KOPT-K1 (cell line): ENCODE data around the gene ENPP6.

ENCODE experiments used
- H3K27ac ChIP-seq: fragments of 200-600 bp; sonication (generic); 2 replicates; pipeline ENCODE4 v1.5.1; 2016; ENCODE audit warnings: antibody characterized with exemption, mild to moderate bottlenecking, low read depth, low read length; ENCODE audit not compliant: poor library complexity, severe bottlenecking
- H3K36me3 ChIP-seq: fragments of 200-600 bp; sonication (generic); 2 replicates; pipeline ENCODE4 v1.5.1; 2017; ENCODE audit warnings: antibody characterized with exemption, mild to moderate bottlenecking, low read length, moderate library complexity; ENCODE audit not compliant: insufficient read depth
- H3K9me3 ChIP-seq: fragments of 200-600 bp; sonication (generic); 2 replicates; pipeline ENCODE4 v1.5.1; 2017; ENCODE audit warnings: antibody characterized with exemption, low read length, mild to moderate bottlenecking; ENCODE audit not compliant: insufficient read depth, poor library complexity, severe bottlenecking

The ENPP6 gene

GRCh38 chr4:184250795-184251669 is 33.4 kb upstream of the ENPP6 start:
- Histone ChIP-seq H3K9me3 (no peaks in the 10 kb centered on the region), H3K36me3 (no peaks in the 10 kb centered on the region), H3K27ac (no peak overlapping the region)

- no peak overlapping the region for H3K27ac ChIP-seq
- no peaks in the 10 kb centered on the region for H3K9me3 ChIP-seq
- H3K36me3 ChIP-seq = no peaks in the 10 kb centered on the region
These were observed 30.5 kb upstream of the ENPP6 start for GRCh38 chr4:184248216-184248615.

GRCh38 chr4:184247421-184247820 is 29.7 kb upstream of the ENPP6 start:
- no peaks in the 10 kb centered on the region for H3K9me3 ChIP-seq
- H3K36me3 ChIP-seq = no peaks in the 10 kb centered on the region
- no peak overlapping the region for H3K27ac ChIP-seq

- H3K9me3 ChIP-seq = no peaks in the 10 kb centered on the region
- H3K36me3 ChIP-seq = no peaks in the 10 kb centered on the region
- H3K27ac ChIP-seq = no peak overlapping the region
These were observed 28.8 kb upstream of the ENPP6 start for GRCh38 chr4:184246426-184246825.

- H3K36me3 ChIP-seq = no peaks in the 10 kb centered on the region
- H3K9me3 ChIP-seq = no peaks in the 10 kb centered on the region
- no peak overlapping the region for H3K27ac ChIP-seq
These were observed 20.5 kb upstream of the ENPP6 start for GRCh38 chr4:184238072-184238745.

GRCh38 chr4:184237612-184238011 is 19.9 kb upstream of the ENPP6 start:
- H3K9me3 ChIP-seq = no peaks in the 10 kb centered on the region
- H3K36me3 ChIP-seq = no peaks in the 10 kb centered on the region
- H3K27ac ChIP-seq = no peak overlapping the region

GRCh38 chr4:184235526-184235925 is 17.9 kb upstream of the ENPP6 start:
- Histone ChIP-seq H3K27ac (no peak overlapping the region), H3K36me3 (no peaks in the 10 kb centered on the region), H3K9me3 (no peaks in the 10 kb centered on the region)

GRCh38 chr4:184234155-184234554 is 16.5 kb upstream of the ENPP6 start:
- Histone ChIP-seq H3K27ac (no peak overlapping the region), H3K36me3 (no peaks in the 10 kb centered on the region), H3K9me3 (no peaks in the 10 kb centered on the region)

- Histone ChIP-seq H3K27ac (no peak overlapping the region), H3K9me3 (no peaks in the 10 kb centered on the region), H3K36me3 (no peaks in the 10 kb centered on the region)
These were observed 15.3 kb upstream of the ENPP6 start for GRCh38 chr4:184232975-184233374.

- no peaks in the 10 kb centered on the region for H3K9me3 ChIP-seq
- no peak overlapping the region for H3K27ac ChIP-seq
These were observed 14.5 kb upstream of the ENPP6 start for GRCh38 chr4:184232202-184232601.

GRCh38 chr4:184231573-184231972 is 13.9 kb upstream of the ENPP6 start:
- H3K9me3 ChIP-seq = no peaks in the 10 kb centered on the region
- H3K27ac ChIP-seq = no peak overlapping the region
- H3K36me3 ChIP-seq = no peaks in the 10 kb centered on the region

More at GRCh38 chr4:184232202-184232601, 14.5 kb upstream of the ENPP6 start:
- H3K36me3 ChIP-seq = no peaks in the 10 kb centered on the region

GRCh38 chr4:184228056-184228705 is 10.5 kb upstream of the ENPP6 start:
- H3K27ac ChIP-seq = no peak overlapping the region
- H3K9me3 ChIP-seq = peaks cover 4% of the 10 kb centered on the region
- no peaks in the 10 kb centered on the region for H3K36me3 ChIP-seq

- no peaks in the 10 kb centered on the region for H3K9me3 ChIP-seq
- H3K36me3 ChIP-seq = no peaks in the 10 kb centered on the region
- H3K27ac ChIP-seq = no peak overlapping the region
These were observed 1.2 kb downstream of the ENPP6 start for GRCh38 chr4:184216515-184216914.

GRCh38 chr4:184215709-184216328 is 1.9 kb downstream of the ENPP6 start:
- no peak overlapping the region for H3K27ac ChIP-seq
- no peaks in the 10 kb centered on the region for H3K36me3 ChIP-seq
- H3K9me3 ChIP-seq = no peaks in the 10 kb centered on the region

GRCh38 chr4:184214931-184215330 is 2.7 kb downstream of the ENPP6 start:
- no peak overlapping the region for H3K27ac ChIP-seq
- no peaks in the 10 kb centered on the region for H3K36me3 ChIP-seq
- no peaks in the 10 kb centered on the region for H3K9me3 ChIP-seq
